Psoas muscle (tissue), 8 donors: ENCODE results near the gene B3GAT1. TPM values are rescaled to one million over a fixed set of nuclear protein-coding genes. Genes with fewer than 3 reads are reported as not detected.

Source experiments
- ATAC-seq, 4 donors: fragments of 200-7000 bp; cut with Tn5 transposase; one replicate each; pipeline ENCODE4 v1.9.1; 2020; ENCODE audit warnings: moderate library complexity in 3 of 4, mild to moderate bottlenecking in 2 of 4
- DNase-seq, 2 donors: peaks; one replicate each; pipeline ENCODE4 v3.0.0-alpha.2; 2020
- H3K27ac ChIP-seq: fragments of 200-600 bp; one replicate; pipeline ENCODE4 v1.8.0; 2022
- H3K27me3 ChIP-seq, 3 donors: fragments of 200-600 bp in 1 of 3; one replicate each; pipeline versions ENCODE4 v1.6.1 to v1.8.0; 2013 to 2022; ENCODE audit warnings: low read length in 2 of 3, mild to moderate bottlenecking in 2 of 3, moderate library complexity in 1 of 3; ENCODE audit not compliant: insufficient read depth in 3 of 3
- H3K36me3 ChIP-seq, 2 donors: fragments of 200-600 bp in 1 of 2; one replicate each; pipeline versions ENCODE4 v1.6.1 to v1.8.0; 2013 to 2022; ENCODE audit warnings: low read depth in 1 of 2, mild to moderate bottlenecking in 1 of 2, moderate library complexity in 1 of 2; ENCODE audit not compliant: insufficient read depth in 1 of 2
- H3K4me1 ChIP-seq: fragments of 200-600 bp; one replicate; pipeline ENCODE4 v1.8.0; 2022
- H3K4me3 ChIP-seq: fragments of 200-600 bp; one replicate; pipeline ENCODE4 v1.8.0; 2022; ENCODE audit warnings: mild to moderate bottlenecking
- H3K9me3 ChIP-seq: fragments of 200-600 bp; one replicate; pipeline ENCODE4 v1.8.0; 2022
- CTCF ChIP-seq: fragments of 200-600 bp; IDR thresholded peaks from one replicate; pipeline ENCODE4 v1.8.0; 2022; ENCODE audit warnings: antibody characterized with exemption
- WGBS, 3 donors: extraction: QIAGEN DNeasy Blood & Tissue Kit; methylation state at CpG; one replicate each; pipeline versions ENCODE4 v1.1.6 to v1.1.7; 2013; 5-methylcytosine and 5-hydroxymethylcytosine counted together
- intact Hi-C, 2 donors: fragments of 100-400 bp; cut with DNase I; formaldehyde crosslinking; loops; one replicate each; pipeline versions ENCODE4 v1.11.0 to v1.14.2; 2022
- polyA plus RNA-seq, 3 donors: library from polyadenylated mRNA; stranded (reverse); fragments of 200-250 nt; gene quantifications; one replicate each; pipeline ENCODE4 v1.2.3, GENCODE V29; 2013
- total RNA-seq, 4 donors: library from RNA; stranded (reverse); fragmentation: NEBNext Ultra II Directional in 2 of 4; extraction: Animal tissue kit (Norgen Biotek cat#: 25700) in 2 of 4; gene quantifications; one replicate each; pipeline versions ENCODE4 v1.2.1 to v1.2.4, GENCODE V29; 2021 to 2023
- donor health status: healthy with polysubstance abuse.
- donor health status: DM: no; HTN: no; CAD: no; lungs with moderate emphysema.
- donor health status: Bipolar disorder and iron deficiency.
- donor health status: healthy.
- donor health status: DM: yes; HTN: yes; CAD: no.
- donor health status: DM: no; HTN: no; CAD: no.
- donor health status: DM: no; HTN: no; CAD: no.
- donor health status: DM: yes; HTN: yes; CAD: no.

B3GAT1 gene
- total and polyA plus RNA-seq, 7 donors = 0.01 to 0.13 (median 0.06) TPM; not detected in 3

DNA sequence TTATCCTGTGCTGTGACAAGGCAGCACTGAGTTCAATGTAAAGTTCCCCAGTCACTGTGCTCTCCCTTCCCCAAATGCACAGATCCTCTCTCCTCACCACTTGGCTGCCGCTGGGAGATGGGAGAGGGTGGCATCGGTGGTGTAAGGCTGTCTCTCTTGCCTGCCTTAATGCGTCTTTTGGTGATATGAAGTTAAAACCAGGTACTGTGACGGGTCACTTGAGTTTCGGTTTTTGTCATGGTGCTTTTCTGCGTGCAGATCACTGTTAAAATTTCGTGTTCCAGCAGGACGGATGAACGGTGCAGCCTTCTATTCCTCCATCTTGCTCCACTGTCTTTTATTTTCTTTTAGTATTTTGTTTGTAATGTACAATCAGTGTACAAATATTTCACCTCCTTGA lies 61.7 kb downstream of the B3GAT1 start:
- WGBS, 3 donors = 88 to 92% (median 91%) methylated on average over 9 of the region's 9 CpGs
- H3K4me1 ChIP-seq = no peaks in the 10 kb centered on the region
- peaks cover 0 to under 1% (median 0%) of the 10 kb centered on the region in 3 donors for H3K27me3 ChIP-seq
- peaks cover 3% of the 10 kb centered on the region for H3K9me3 ChIP-seq
- H3K27ac ChIP-seq = no peak overlapping the region
- intact Hi-C loops = no loop called here
- no peak for TF ChIP-seq CTCF
- ATAC-seq (no peak), DNase-seq (no peak)
- no peaks in the 10 kb centered on the region for H3K36me3 ChIP-seq
- H3K4me3 ChIP-seq = no peak overlapping the region

- WGBS, 3 donors = 80 to 87% (median 86%) methylated on average over 10 of the region's 10 CpGs
- intact Hi-C loops = no loop called here
- TF ChIP-seq CTCF = no peak
- no peak overlapping the region for H3K4me3 ChIP-seq
- H3K27me3 ChIP-seq = no peaks in the 10 kb centered on the region
- DNase-seq = no peak
- ATAC-seq = no peak
- no peak overlapping the region for H3K27ac ChIP-seq
- no peaks in the 10 kb centered on the region for H3K36me3 ChIP-seq
- no peaks in the 10 kb centered on the region for H3K4me1 ChIP-seq
- H3K9me3 ChIP-seq = peaks cover 3% of the 10 kb centered on the region
Measured at GRCh38 chr11:134349802-134350355, 62.2 kb downstream of the B3GAT1 start.

DNA sequence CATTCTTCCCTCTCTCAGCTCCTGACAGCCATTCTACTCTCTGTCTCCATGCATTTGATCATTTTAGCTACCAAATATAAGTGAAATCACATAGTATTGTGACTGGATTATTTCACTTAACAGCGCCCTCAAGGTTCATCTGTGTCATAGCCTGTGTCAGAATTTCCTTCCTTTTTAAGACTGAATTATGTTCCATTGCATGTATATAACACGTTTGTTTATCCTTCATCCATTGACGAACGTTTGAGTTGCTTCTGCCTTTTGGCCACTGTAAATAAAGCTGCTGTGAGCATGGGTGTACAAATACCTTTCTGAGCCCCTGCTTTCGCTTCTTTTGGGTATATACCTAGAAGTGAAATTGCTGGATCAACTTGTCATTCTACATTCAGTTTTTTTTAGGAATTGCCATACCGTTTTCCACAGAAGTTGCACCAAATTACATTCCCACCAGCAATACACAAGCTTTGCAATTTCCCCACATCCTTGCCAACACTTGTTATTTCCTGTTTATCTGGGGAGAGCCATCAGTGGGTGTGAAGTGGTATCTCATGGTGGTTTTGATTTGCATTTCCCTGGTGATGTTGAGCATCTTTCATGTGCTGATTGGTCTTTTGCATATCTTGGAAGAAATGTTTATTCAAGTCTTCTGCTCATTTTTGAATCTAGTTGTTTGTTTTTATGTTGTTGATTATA lies 62.8 kb downstream of the B3GAT1 start:
- intact Hi-C loops = no loop called here
- Histone ChIP-seq H3K9me3 (peaks cover 3% of the 10 kb centered on the region), H3K4me1 (no peaks in the 10 kb centered on the region), H3K27ac (no peak overlapping the region), H3K36me3 (no peaks in the 10 kb centered on the region), H3K4me3 (no peak overlapping the region), H3K27me3 (no peaks in the 10 kb centered on the region)
- no peak for TF ChIP-seq CTCF
- ATAC-seq = no peak
- no peak for DNase-seq
- WGBS, 3 donors = 66 to 74% (median 67%) methylated on average over 6 of the region's 6 CpGs

DNA sequence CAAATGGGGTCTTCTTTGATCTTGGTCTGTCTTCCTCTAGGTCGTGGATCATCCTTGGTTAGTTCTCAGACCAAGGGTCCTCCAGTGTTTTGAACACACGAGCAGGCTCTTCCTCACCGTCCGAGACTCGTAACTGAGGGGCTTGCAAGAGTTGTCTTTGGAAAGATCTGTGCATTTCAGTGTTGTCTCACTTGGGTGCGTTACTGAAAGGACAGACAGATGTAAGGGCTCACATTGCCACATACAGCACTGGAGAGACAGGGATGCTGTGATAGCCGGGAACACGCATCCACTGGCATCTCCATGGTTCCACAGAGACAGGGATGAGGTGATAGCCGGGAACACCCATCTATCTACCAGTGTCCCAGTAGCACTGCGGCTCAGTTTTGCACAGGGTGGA lies 64.6 kb downstream of the B3GAT1 start:
- Histone ChIP-seq H3K4me3 (no peak overlapping the region), H3K27me3 (no peaks in the 10 kb centered on the region), H3K4me1 (no peaks in the 10 kb centered on the region), H3K27ac (no peak overlapping the region), H3K9me3 (peaks cover 3% of the 10 kb centered on the region), H3K36me3 (no peaks in the 10 kb centered on the region)
- ATAC-seq (no peak), DNase-seq (no peak)
- no peak for TF ChIP-seq CTCF
- intact Hi-C loops = no loop called here
- WGBS, 3 donors = 81 to 85% (median 85%) methylated on average over 10 of the region's 10 CpGs

GRCh38 chr11:134346976-134347350 lies 65.1 kb downstream of the B3GAT1 start:
- Histone ChIP-seq H3K36me3 (no peaks in the 10 kb centered on the region), H3K4me3 (no peak overlapping the region), H3K9me3 (peaks cover under 1% of the 10 kb centered on the region), H3K4me1 (no peaks in the 10 kb centered on the region), H3K27me3 (no peaks in the 10 kb centered on the region), H3K27ac (no peak overlapping the region)
- intact Hi-C loops = no loop called here
- TF ChIP-seq CTCF = no peak
- ATAC-seq (no peak), DNase-seq (no peak)
- 77 to 88% (median 85%) methylated on average over 5 of the region's 5 CpGs for WGBS, 3 donors
